Mucosa of gallbladder (tissue), 1 donor: ENCODE measurements around the gene PLPPR3. TPM values are rescaled to one million over a fixed set of nuclear protein-coding genes. Genes with fewer than 3 reads are reported as not detected.
A peak's percentile ranks its signal among the peaks of the same experiment; 100 is the strongest.

Experiments used
- DNase-seq: peaks from one replicate; pipeline ENCODE4 v3.0.0-alpha.2; 2020; ENCODE audit warnings: low spot score
- total RNA-seq: library from RNA; stranded (reverse); gene quantifications from one replicate; pipeline ENCODE4 v1.2.1, GENCODE V29; 2021
- donor health status: DM: no; HTN: no; CAD: no.

PLPPR3 gene
- total RNA-seq, 1 donor from 2014 or later: 0.20 TPM

- no peak for DNase-seq
Measured at GRCh38 chr19:810077-810855, 11.5 kb downstream of the PLPPR3 start.

- no peak for DNase-seq
Measured at GRCh38 chr19:808423-808775, 13.4 kb downstream of the PLPPR3 start.

GRCh38 chr19:807627-808422, 13.9 kb downstream of the PLPPR3 start:
- DNase-seq: no peak

- no peak for DNase-seq
Measured at GRCh38 chr19:806815-807421, 14.8 kb downstream of the PLPPR3 start.

GRCh38 chr19:805600-806550, 15.9 kb downstream of the PLPPR3 start:
- DNase-seq: no peak

- DNase-seq: no peak
Measured at GRCh38 chr19:805166-805551, 16.6 kb downstream of the PLPPR3 start.

GRCh38 chr19:804419-805165, 17.2 kb downstream of the PLPPR3 start:
- no peak for DNase-seq

GRCh38 chr19:803686-804418, 17.9 kb downstream of the PLPPR3 start:
- DNase-seq: no peak

GRCh38 chr19:803099-803561, 18.6 kb downstream of the PLPPR3 start:
- DNase-seq: no peak

GRCh38 chr19:802498-803098, 19.2 kb downstream of the PLPPR3 start:
- DNase-seq: no peak

GRCh38 chr19:801861-802497, 19.8 kb downstream of the PLPPR3 start:
- DNase-seq: peak; percentile 39

GRCh38 chr19:801030-801860, 20.5 kb downstream of the PLPPR3 start:
- peak; percentile 53 for DNase-seq

GRCh38 chr19:800360-801029, 21.3 kb downstream of the PLPPR3 start:
- DNase-seq: peak; percentile 63

GRCh38 chr19:799076-799881, 22.5 kb downstream of the PLPPR3 start:
- DNase-seq: no peak

GRCh38 chr19:798415-799075, 23.2 kb downstream of the PLPPR3 start:
- peak; percentile 45 for DNase-seq
